GM03348 (cell line): ENCODE data around the gene PPM1H.
"Not testable (repeated sequence)": the region's sequence is repeated elsewhere in the genome, so short reads cannot be mapped to it uniquely, and the experiment has no call there.

Experiments used
- DNase-seq: peaks from one replicate; pipeline ENCODE4 v3.0.0; 2012; ENCODE audit warnings: low spot score

PPM1H gene

GRCh38 chr12:62834971-62835547, 99.9 kb downstream of the PPM1H start:
- no peak for DNase-seq

GRCh38 chr12:62834406-62834805, 100.5 kb downstream of the PPM1H start:
- no peak for DNase-seq

GRCh38 chr12:62833634-62834033, 101.3 kb downstream of the PPM1H start:
- no peak for DNase-seq

DNA sequence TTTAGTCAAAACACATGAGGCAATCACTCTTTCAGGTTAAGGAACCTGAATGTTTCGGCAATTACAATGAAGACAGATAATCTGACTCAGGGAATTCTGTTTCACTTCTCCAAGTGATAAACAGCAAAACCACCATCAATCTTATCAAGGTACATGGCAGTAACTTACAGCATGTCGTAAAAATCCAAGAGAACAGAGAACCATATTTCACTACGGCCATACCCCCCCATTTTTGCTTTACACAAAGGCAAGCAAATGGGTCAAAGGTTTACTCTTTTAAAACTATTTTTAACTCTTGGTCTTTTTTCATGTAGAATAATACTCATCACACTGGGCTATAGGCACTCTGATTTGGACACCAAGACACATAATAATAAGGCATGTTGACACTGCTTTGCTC, 102.4 kb downstream of the PPM1H start:
- DNase-seq, result no peak

DNA sequence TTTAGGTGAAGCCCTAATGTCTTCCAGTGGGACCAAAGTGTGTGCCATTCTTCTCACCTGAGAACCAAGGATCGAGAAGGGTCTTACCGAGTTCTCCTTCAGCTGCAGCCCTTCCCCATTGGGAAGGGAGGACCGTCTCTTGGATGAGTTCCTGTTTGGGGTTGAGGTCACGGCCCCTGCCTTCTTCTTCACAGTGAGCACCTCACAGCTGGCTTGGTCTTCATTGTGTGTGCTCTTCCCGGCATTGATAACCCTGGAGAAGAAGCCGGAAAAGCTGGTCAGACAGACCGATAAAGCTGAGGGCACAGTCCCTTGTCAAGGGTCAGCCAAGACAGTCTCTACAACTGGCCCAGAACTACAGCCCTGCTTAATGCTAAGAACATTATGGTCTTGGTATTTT, 102.9 kb downstream of the PPM1H start:
- no peak for DNase-seq

- no peak for DNase-seq
Measured at GRCh38 chr12:62827855-62828254, 107.1 kb downstream of the PPM1H start.

- DNase-seq, result no peak
Measured at GRCh38 chr12:62827042-62827441, 107.9 kb downstream of the PPM1H start.

GRCh38 chr12:62817556-62818271, 117.2 kb downstream of the PPM1H start:
- DNase-seq, result peak; percentile 10

GRCh38 chr12:62814243-62814642, 120.7 kb downstream of the PPM1H start:
- no peak for DNase-seq

DNA sequence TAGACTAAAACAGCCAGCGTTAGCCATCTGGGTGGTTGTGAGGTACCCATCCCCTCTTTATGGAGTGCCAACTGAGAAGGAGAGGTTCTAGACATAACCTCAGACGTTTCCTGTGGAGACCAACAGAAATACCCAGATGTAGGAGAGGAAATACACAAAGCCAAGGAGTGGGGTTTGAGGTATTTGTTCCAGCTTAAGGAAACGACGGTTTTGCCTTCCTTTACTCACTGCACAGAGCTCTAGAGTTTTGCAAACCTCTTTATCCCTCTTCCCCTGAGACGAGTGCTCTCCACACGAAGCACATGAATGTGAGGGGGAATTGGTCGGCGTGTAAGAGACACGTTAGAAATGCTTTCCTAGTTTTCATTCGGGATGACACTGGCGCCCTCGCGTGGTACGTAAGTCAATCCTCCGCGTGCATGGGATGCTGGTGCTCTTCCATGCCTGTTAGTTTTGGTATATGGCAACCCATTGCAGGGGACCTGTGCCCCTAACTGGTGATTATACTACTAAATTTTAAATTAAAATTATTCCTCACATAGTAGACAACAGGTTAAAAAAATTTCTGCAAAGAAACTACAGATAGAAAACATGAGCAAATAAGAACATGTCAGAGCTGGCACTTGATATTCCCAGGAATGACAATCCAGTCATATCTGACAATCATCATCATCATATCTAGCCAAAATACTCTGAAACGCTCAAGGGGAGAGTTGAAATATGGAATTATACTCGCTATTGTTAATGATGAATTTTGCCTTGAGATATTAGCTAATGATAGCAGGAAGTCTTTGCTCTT, 121.7 kb downstream of the PPM1H start:
- DNase-seq, result peak; percentile 81

DNA sequence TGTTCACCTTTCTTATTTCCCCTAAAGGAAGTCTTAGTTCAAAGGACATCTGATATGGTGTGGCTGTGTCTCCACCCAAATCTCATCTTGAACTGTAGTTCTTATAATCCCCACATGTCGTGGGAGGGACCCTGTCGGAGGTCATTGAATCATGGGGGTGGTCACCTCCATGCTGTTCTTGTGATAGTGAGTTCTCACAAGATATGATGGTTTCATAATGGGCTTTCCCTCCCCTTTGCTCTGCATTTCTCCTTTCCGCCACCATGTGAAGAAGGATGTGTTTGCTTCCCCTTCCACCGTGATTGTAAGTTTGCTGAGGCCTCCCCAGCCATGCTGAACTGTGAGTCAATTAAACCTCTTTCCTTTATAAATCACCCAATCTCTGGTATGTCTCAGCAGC, 123.5 kb downstream of the PPM1H start:
- DNase-seq, result not testable (repeated sequence)

DNA sequence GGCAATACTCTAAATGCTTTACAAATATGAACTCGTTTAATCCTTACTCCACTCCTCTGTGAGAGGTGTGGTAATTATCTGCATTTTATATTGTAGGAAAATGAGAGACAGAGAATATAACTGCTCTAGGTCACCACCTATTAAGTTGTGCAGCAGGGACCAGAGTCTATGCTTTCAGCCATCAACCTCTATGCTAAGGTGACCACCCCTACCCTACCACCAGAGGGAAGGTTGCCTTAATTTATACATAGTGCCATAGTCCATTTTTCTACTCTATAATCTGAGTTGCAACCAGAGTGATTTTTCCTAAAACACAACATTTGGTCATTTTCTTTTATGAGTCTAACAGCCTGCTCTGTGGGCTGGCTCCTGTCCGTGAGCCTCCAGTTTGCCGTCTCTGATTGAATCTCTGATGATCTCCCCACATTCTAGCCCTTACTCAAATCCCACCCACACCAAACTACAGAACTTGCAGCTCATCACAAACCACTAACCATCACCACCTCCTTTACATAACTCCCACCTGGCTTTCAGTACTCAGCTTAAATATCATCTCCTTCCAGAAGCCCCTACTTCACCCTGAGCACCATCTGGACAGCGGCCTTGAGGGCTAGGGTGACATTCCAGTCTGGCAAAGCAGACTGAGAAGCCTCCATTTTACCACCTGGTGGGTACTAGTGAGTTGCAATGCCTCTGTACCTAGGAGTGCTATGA, 126.6 kb downstream of the PPM1H start:
- no peak for DNase-seq

- DNase-seq, result no peak
Measured at GRCh38 chr12:62806893-62807292, 128.1 kb downstream of the PPM1H start.

DNA sequence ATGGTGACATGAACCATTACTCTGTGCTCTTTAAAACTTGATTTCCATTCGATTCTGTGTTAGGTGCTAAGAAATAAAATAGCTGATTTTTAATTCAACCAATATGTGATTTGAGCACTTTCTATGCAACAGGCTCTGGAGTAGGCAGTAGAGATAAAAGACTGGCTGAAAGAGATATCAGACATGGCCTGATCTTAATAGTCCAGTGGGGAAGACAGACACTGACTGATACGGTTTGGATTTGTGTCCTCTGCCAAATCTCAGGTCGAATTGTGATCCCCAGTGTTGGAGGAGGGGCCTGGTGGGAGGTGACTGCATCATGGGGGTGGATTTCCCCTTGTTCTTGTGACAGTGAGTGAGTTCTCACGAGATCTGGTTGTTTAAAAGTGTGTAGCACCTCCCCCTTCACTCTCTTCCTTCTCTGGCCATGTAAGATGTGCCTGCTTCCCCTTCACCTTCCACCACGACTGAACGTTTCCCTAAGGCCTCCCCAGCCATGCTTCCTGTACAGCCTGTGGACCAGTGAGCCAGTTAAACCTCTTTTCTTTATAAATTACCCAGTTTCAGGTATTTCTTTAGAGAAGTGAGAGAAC, 128.6 kb downstream of the PPM1H start:
- no peak for DNase-seq

DNA sequence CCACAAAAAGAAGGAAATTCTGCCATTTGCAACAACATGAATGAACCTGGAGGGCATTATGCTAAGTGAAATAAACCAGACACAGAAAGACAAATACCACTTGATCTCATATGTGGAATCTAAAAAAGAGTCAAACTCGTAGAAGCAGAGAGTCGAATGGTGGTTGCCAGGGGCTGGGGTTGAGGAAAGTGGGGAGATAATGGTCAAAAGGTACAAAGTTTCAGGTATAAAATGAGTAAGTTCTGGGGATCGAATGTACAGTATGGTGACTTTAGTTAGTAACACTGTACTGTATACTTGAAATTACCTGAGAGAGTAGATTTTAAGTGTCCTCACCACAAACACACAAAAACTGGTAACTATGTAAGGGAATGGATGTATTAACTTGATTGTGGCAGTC, 129.4 kb downstream of the PPM1H start:
- DNase-seq, result no peak

- no peak for DNase-seq
Measured at GRCh38 chr12:62803756-62804155, 131.2 kb downstream of the PPM1H start.

DNA sequence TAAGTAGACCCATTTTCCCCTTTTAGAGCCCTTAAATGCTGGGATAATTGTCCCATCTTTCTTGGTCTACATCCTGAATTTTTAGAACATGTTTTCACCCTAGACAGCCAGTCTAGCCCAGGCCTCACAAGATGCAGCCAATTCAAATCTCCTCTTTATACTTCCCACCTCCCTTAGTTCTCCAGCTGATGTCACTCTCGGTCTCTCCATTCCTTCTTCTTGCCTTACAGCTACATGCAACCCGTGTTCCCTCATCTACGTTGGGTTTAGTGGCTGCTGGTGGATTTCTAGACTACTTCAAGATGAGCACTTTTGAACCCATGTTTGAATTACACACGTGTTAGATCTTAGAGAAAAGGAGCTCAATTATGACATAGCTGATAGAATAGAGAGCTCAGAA, 132.0 kb downstream of the PPM1H start:
- DNase-seq, result no peak

DNA sequence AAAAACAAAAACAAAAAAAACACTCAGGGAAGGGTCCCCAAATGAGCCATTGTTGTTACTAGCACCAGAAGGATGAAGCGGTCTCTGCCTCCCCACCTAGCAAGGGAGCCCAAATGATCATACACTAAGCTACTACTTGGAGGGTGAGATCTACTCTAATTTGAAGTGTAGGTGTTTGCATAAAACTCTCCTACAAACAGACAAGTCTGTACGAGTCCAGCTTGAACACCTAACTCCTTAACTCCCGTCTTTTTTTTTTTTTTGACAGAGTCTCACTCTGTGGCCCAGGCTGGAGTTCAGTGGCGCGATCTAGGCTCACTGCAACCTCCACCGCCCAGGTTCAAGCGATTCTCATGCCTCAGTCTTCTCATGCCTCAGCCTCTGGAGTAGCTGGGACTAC, 132.6 kb downstream of the PPM1H start:
- no peak for DNase-seq

DNA sequence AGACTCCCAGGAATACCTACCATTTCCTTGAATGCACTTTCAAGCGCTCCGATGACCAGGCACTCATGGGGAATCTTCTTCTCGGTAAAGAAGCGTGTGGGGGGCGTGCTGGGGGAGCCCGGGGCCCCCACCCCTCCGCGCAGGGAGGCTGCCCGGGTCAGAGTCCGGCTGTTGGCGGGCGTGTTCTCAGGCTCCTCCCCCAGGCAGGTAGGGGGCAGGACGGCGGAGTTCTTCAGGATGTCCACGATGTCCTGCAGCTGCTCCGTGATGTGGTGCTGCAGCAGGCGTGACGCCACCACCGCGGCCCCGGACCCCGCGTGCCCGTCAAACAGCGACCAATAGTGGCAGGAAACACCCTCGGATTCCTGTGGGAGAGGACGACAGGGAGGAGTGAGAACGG, 133.2 kb downstream of the PPM1H start:
- DNase-seq, result no peak

DNA sequence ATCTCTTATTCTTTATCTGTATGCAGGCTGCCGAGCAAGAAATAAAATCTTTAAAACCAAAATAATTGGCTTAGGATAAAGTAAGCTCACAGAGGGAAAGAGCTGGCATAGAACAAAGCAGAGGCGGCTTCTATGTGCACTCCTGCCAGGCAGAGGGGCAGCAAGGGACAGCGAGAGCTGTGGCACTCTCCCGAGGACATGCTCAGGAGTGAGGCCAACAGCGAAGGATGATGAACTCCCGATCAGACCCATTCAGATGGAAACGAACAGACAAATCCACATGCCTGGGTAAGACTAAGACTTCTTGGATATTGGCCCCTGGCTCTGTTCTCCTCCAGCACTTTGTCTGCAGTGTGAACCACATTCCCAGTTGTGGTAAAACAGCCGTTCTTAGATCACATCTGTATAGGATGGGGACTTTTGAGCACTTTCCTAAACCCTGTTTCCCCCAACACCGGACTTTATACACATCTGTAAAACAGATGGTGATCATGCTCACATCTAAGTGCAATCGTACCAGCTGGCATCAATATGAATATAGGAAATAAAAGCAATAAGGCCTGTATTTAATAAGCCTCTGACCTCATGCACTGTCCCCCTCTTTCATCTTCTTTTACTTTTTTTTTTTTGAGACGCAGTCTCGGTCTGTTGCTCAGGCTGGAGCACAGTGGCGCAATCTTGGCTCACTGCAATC, 134.1 kb downstream of the PPM1H start:
- DNase-seq, result peak; percentile 30

GRCh38 chr12:62799766-62800406, 135.1 kb downstream of the PPM1H start:
- no peak for DNase-seq
